ENCODE data around the gene SCNM1.
A peak's percentile ranks its signal among the peaks of the same experiment; 100 is the strongest.

Gene SCNM1

GRCh38 chr1:151142411-151143056, 23.4 kb upstream of the SCNM1 start:
- Histone ChIP-seq H2AFZ (ENCODE audit: low read depth, low read length) (no peak overlapping the region), H3K27me3 (ENCODE audit: insufficient read depth, low read length) (no peaks in the 10 kb centered on the region), H3K9me3 (ENCODE audit: low read length) (no peaks in the 10 kb centered on the region), H3K4me1 (ENCODE audit: insufficient read depth, low read length) (peaks cover 33% of the 10 kb centered on the region), H3K36me3 (ENCODE audit: insufficient read depth, low read length) (peaks cover 26% of the 10 kb centered on the region), H3K4me3 (ENCODE audit: low read length) (no peak overlapping the region)

- H2AFZ ChIP-seq (ENCODE audit: low read depth, low read length): no peak overlapping the region
- H3K9me3 ChIP-seq (ENCODE audit: low read length): no peaks in the 10 kb centered on the region
- H3K4me1 ChIP-seq (ENCODE audit: insufficient read depth, low read length): peaks cover 36% of the 10 kb centered on the region
- peaks cover 21% of the 10 kb centered on the region for H3K36me3 ChIP-seq (ENCODE audit: insufficient read depth, low read length)
- H3K27me3 ChIP-seq (ENCODE audit: insufficient read depth, low read length): no peaks in the 10 kb centered on the region
- no peak overlapping the region for H3K4me3 ChIP-seq (ENCODE audit: low read length)
These were observed 22.9 kb upstream of the SCNM1 start for GRCh38 chr1:151143057-151143435.

- Histone ChIP-seq H3K36me3 (ENCODE audit: insufficient read depth, low read length) (peaks cover 17% of the 10 kb centered on the region), H2AFZ (ENCODE audit: low read depth, low read length) (no peak overlapping the region), H3K9me3 (ENCODE audit: low read length) (no peaks in the 10 kb centered on the region), H3K4me3 (ENCODE audit: low read length) (no peak overlapping the region), H3K4me1 (ENCODE audit: insufficient read depth, low read length) (peaks cover 36% of the 10 kb centered on the region), H3K27me3 (ENCODE audit: insufficient read depth, low read length) (no peaks in the 10 kb centered on the region)
These were observed 22.0 kb upstream of the SCNM1 start for GRCh38 chr1:151143986-151144385.

GRCh38 chr1:151144474-151145303, 21.3 kb upstream of the SCNM1 start:
- Histone ChIP-seq H3K36me3 (ENCODE audit: insufficient read depth, low read length) (peaks cover 10% of the 10 kb centered on the region), H3K9me3 (ENCODE audit: low read length) (no peaks in the 10 kb centered on the region), H2AFZ (ENCODE audit: low read depth, low read length) (no peak overlapping the region), H3K4me3 (ENCODE audit: low read length) (peak overlapping the region; percentile 77), H3K27me3 (ENCODE audit: insufficient read depth, low read length) (no peaks in the 10 kb centered on the region), H3K4me1 (ENCODE audit: insufficient read depth, low read length) (peaks cover 36% of the 10 kb centered on the region)

- Histone ChIP-seq H3K27me3 (ENCODE audit: insufficient read depth, low read length) (no peaks in the 10 kb centered on the region), H3K4me1 (ENCODE audit: insufficient read depth, low read length) (peaks cover 36% of the 10 kb centered on the region), H3K4me3 (ENCODE audit: low read length) (peak overlapping the region; percentile 77), H3K36me3 (ENCODE audit: insufficient read depth, low read length) (peaks cover 5% of the 10 kb centered on the region), H2AFZ (ENCODE audit: low read depth, low read length) (peak overlapping the region; percentile 35), H3K9me3 (ENCODE audit: low read length) (no peaks in the 10 kb centered on the region)
These were observed 20.5 kb upstream of the SCNM1 start for GRCh38 chr1:151145304-151146071.

GRCh38 chr1:151146072-151146411, 19.9 kb upstream of the SCNM1 start:
- H2AFZ ChIP-seq (ENCODE audit: low read depth, low read length): peak overlapping the region; percentile 35
- H3K36me3 ChIP-seq (ENCODE audit: insufficient read depth, low read length): peaks cover 5% of the 10 kb centered on the region
- H3K4me1 ChIP-seq (ENCODE audit: insufficient read depth, low read length): peaks cover 36% of the 10 kb centered on the region
- H3K9me3 ChIP-seq (ENCODE audit: low read length): no peaks in the 10 kb centered on the region
- H3K4me3 ChIP-seq (ENCODE audit: low read length): peak overlapping the region; percentile 77
- no peaks in the 10 kb centered on the region for H3K27me3 ChIP-seq (ENCODE audit: insufficient read depth, low read length)

- Histone ChIP-seq H3K4me1 (ENCODE audit: insufficient read depth, low read length) (peaks cover 36% of the 10 kb centered on the region), H3K36me3 (ENCODE audit: insufficient read depth, low read length) (peaks cover 5% of the 10 kb centered on the region), H3K4me3 (ENCODE audit: low read length) (peak within 1 kb of the TSS; percentile 77), H3K9me3 (ENCODE audit: low read length) (no peaks in the 10 kb centered on the region), H2AFZ (ENCODE audit: low read depth, low read length) (peak within 1 kb of the TSS; percentile 35), H3K27me3 (ENCODE audit: insufficient read depth, low read length) (no peaks in the 10 kb centered on the region)
These were observed 19.4 kb upstream of the SCNM1 start, which contains the start of gene SEMA6C for GRCh38 chr1:151146412-151147131. Gene SEMA6C, minus strand, starts transcription at chr1:151146631. Its CDS starts 4,010 bp downstream, at chr1:151142621.

- H3K4me1 ChIP-seq (ENCODE audit: insufficient read depth, low read length): peaks cover 36% of the 10 kb centered on the region
- H3K4me3 ChIP-seq (ENCODE audit: low read length): peak overlapping the region; percentile 77
- no peaks in the 10 kb centered on the region for H3K9me3 ChIP-seq (ENCODE audit: low read length)
- H3K36me3 ChIP-seq (ENCODE audit: insufficient read depth, low read length): peaks cover 4% of the 10 kb centered on the region
- H2AFZ ChIP-seq (ENCODE audit: low read depth, low read length): peak overlapping the region; percentile 20
- no peaks in the 10 kb centered on the region for H3K27me3 ChIP-seq (ENCODE audit: insufficient read depth, low read length)
These were observed 18.8 kb upstream of the SCNM1 start for GRCh38 chr1:151147132-151147503.

- H3K36me3 ChIP-seq (ENCODE audit: insufficient read depth, low read length): no peaks in the 10 kb centered on the region
- no peaks in the 10 kb centered on the region for H3K27me3 ChIP-seq (ENCODE audit: insufficient read depth, low read length)
- peak overlapping the region; percentile 20 for H2AFZ ChIP-seq (ENCODE audit: low read depth, low read length)
- H3K9me3 ChIP-seq (ENCODE audit: low read length): no peaks in the 10 kb centered on the region
- H3K4me3 ChIP-seq (ENCODE audit: low read length): peak overlapping the region; percentile 77
- peaks cover 36% of the 10 kb centered on the region for H3K4me1 ChIP-seq (ENCODE audit: insufficient read depth, low read length)
These were observed 18.3 kb upstream of the SCNM1 start for GRCh38 chr1:151147665-151148064.

GRCh38 chr1:151156515-151156819, 9.5 kb upstream of the SCNM1 start, which contains the start of gene TNFAIP8L2:
Gene TNFAIP8L2, plus strand, starts transcription at chr1:151156649. Its CDS starts 2,049 bp downstream, at chr1:151158698.
- no peaks in the 10 kb centered on the region for H3K4me1 ChIP-seq (ENCODE audit: insufficient read depth, low read length)
- peaks cover 30% of the 10 kb centered on the region for H3K36me3 ChIP-seq (ENCODE audit: insufficient read depth, low read length)
- no peak within 1 kb of the TSS for H3K4me3 ChIP-seq (ENCODE audit: low read length)
- no peaks in the 10 kb centered on the region for H3K9me3 ChIP-seq (ENCODE audit: low read length)
- H2AFZ ChIP-seq (ENCODE audit: low read depth, low read length): no peak within 1 kb of the TSS
- no peaks in the 10 kb centered on the region for H3K27me3 ChIP-seq (ENCODE audit: insufficient read depth, low read length)

- Histone ChIP-seq H3K4me3 (ENCODE audit: low read length) (no peak overlapping the region), H3K27me3 (ENCODE audit: insufficient read depth, low read length) (no peaks in the 10 kb centered on the region), H3K36me3 (ENCODE audit: insufficient read depth, low read length) (peaks cover 36% of the 10 kb centered on the region), H3K4me1 (ENCODE audit: insufficient read depth, low read length) (no peaks in the 10 kb centered on the region), H2AFZ (ENCODE audit: low read depth, low read length) (no peak overlapping the region), H3K9me3 (ENCODE audit: low read length) (no peaks in the 10 kb centered on the region)
These were observed 8.8 kb upstream of the SCNM1 start for GRCh38 chr1:151157067-151157531.

GRCh38 chr1:151158326-151158725, 7.6 kb upstream of the SCNM1 start:
- Histone ChIP-seq H2AFZ (ENCODE audit: low read depth, low read length) (no peak overlapping the region), H3K36me3 (ENCODE audit: insufficient read depth, low read length) (peaks cover 37% of the 10 kb centered on the region), H3K4me1 (ENCODE audit: insufficient read depth, low read length) (no peaks in the 10 kb centered on the region), H3K27me3 (ENCODE audit: insufficient read depth, low read length) (no peaks in the 10 kb centered on the region), H3K4me3 (ENCODE audit: low read length) (no peak overlapping the region), H3K9me3 (ENCODE audit: low read length) (no peaks in the 10 kb centered on the region)
